HUES64 (cell line): Measurements from ENCODE around the gene SECISBP2.

Experiments used
- H3K27ac ChIP-seq: 2 replicates; pipeline ENCODE4 v1.7.0; 2013; ENCODE audit warnings: low read depth, low read length, inconsistent platforms
- H3K27me3 ChIP-seq: 2 replicates; pipeline ENCODE4 v1.6.1; 2013; ENCODE audit warnings: mild to moderate bottlenecking, low read length; ENCODE audit not compliant: insufficient read depth
- H3K36me3 ChIP-seq: 2 replicates; pipeline ENCODE4 v1.6.1; 2013; ENCODE audit warnings: mild to moderate bottlenecking, low read length; ENCODE audit not compliant: insufficient read depth
- H3K4me1 ChIP-seq: 2 replicates; pipeline ENCODE4 v1.6.1; 2013; ENCODE audit warnings: mild to moderate bottlenecking, low read length, moderate library complexity; ENCODE audit not compliant: insufficient read depth
- H3K4me3 ChIP-seq: 2 replicates; pipeline ENCODE4 v1.5.1; 2013; ENCODE audit warnings: mild to moderate bottlenecking, low read length, moderate library complexity
- H3K9ac ChIP-seq: 2 replicates; pipeline ENCODE4 v1.6.1; 2013; ENCODE audit warnings: mild to moderate bottlenecking, low read depth, low read length
- H3K9me3 ChIP-seq: 2 replicates; pipeline ENCODE4 v1.6.1; 2013; ENCODE audit warnings: low read depth, low read length; ENCODE audit not compliant: insufficient read depth
- WGBS: fragments of 150-250, 120-280 bp; methylation state at CpG from one replicate; pipeline ENCODE4 v1.1.7; 2013; ENCODE audit warnings: missing lambda C conversion rate; 5-methylcytosine and 5-hydroxymethylcytosine counted together

The SECISBP2 gene

GRCh38 chr9:89394412-89394811 lies 76.1 kb downstream of the SECISBP2 start:
- WGBS, result 95% methylated on average over 12 of the region's 12 CpGs
- no peaks in the 10 kb centered on the region for H3K27me3 ChIP-seq
- no peak overlapping the region for H3K27ac ChIP-seq
- peaks cover 93% of the 10 kb centered on the region for H3K36me3 ChIP-seq
- no peaks in the 10 kb centered on the region for H3K9me3 ChIP-seq
- no peaks in the 10 kb centered on the region for H3K4me1 ChIP-seq
- no peak overlapping the region for H3K4me3 ChIP-seq
- no peak overlapping the region for H3K9ac ChIP-seq

- H3K36me3 ChIP-seq, result peaks cover 79% of the 10 kb centered on the region
- no peak overlapping the region for H3K27ac ChIP-seq
- H3K4me3 ChIP-seq, result no peak overlapping the region
- H3K4me1 ChIP-seq, result no peaks in the 10 kb centered on the region
- H3K27me3 ChIP-seq, result no peaks in the 10 kb centered on the region
- WGBS, result 89% methylated on average over 11 of the region's 11 CpGs
- no peak overlapping the region for H3K9ac ChIP-seq
- no peaks in the 10 kb centered on the region for H3K9me3 ChIP-seq
Measured at GRCh38 chr9:89395931-89396710, 77.8 kb downstream of the SECISBP2 start.

GRCh38 chr9:89397471-89397870 lies 79.2 kb downstream of the SECISBP2 start:
- no peaks in the 10 kb centered on the region for H3K4me1 ChIP-seq
- no peak overlapping the region for H3K27ac ChIP-seq
- no peaks in the 10 kb centered on the region for H3K27me3 ChIP-seq
- peaks cover 79% of the 10 kb centered on the region for H3K36me3 ChIP-seq
- WGBS, result 78% methylated on average over 5 of the region's 5 CpGs
- no peaks in the 10 kb centered on the region for H3K9me3 ChIP-seq
- no peak overlapping the region for H3K9ac ChIP-seq
- no peak overlapping the region for H3K4me3 ChIP-seq

GRCh38 chr9:89398621-89399020 lies 80.3 kb downstream of the SECISBP2 start:
- Histone ChIP-seq H3K4me1 (no peaks in the 10 kb centered on the region), H3K36me3 (peaks cover 75% of the 10 kb centered on the region), H3K9me3 (no peaks in the 10 kb centered on the region), H3K4me3 (no peak overlapping the region), H3K27me3 (no peaks in the 10 kb centered on the region), H3K9ac (no peak overlapping the region), H3K27ac (no peak overlapping the region)
- 97% methylated on average over 5 of the region's 5 CpGs for WGBS

- Histone ChIP-seq H3K9me3 (no peaks in the 10 kb centered on the region), H3K9ac (no peak overlapping the region), H3K36me3 (peaks cover 61% of the 10 kb centered on the region), H3K27ac (no peak overlapping the region), H3K4me3 (no peak overlapping the region), H3K4me1 (no peaks in the 10 kb centered on the region), H3K27me3 (no peaks in the 10 kb centered on the region)
- 94% methylated on average over 12 of the region's 12 CpGs for WGBS
Measured at GRCh38 chr9:89400403-89401116, 82.3 kb downstream of the SECISBP2 start.

- Histone ChIP-seq H3K9ac (no peak overlapping the region), H3K27me3 (no peaks in the 10 kb centered on the region), H3K27ac (no peak overlapping the region), H3K4me3 (no peak overlapping the region), H3K4me1 (no peaks in the 10 kb centered on the region), H3K9me3 (no peaks in the 10 kb centered on the region), H3K36me3 (peaks cover 38% of the 10 kb centered on the region)
- 95% methylated on average over 14 of the region's 14 CpGs for WGBS
Measured at GRCh38 chr9:89402695-89403427, 84.6 kb downstream of the SECISBP2 start.

- Histone ChIP-seq H3K36me3 (peaks cover 28% of the 10 kb centered on the region), H3K27me3 (no peaks in the 10 kb centered on the region), H3K9me3 (no peaks in the 10 kb centered on the region), H3K9ac (no peak overlapping the region), H3K4me3 (no peak overlapping the region), H3K4me1 (no peaks in the 10 kb centered on the region), H3K27ac (no peak overlapping the region)
- WGBS, result 93% methylated on average over 11 of the region's 11 CpGs
Measured at GRCh38 chr9:89404074-89404473, 85.8 kb downstream of the SECISBP2 start.

GRCh38 chr9:89405826-89406225 lies 87.5 kb downstream of the SECISBP2 start:
- Histone ChIP-seq H3K36me3 (peaks cover 23% of the 10 kb centered on the region), H3K27me3 (no peaks in the 10 kb centered on the region), H3K9ac (no peak overlapping the region), H3K27ac (no peak overlapping the region), H3K4me3 (no peak overlapping the region), H3K9me3 (no peaks in the 10 kb centered on the region), H3K4me1 (no peaks in the 10 kb centered on the region)
- WGBS, result 95% methylated on average over 11 of the region's 11 CpGs

- H3K4me3 ChIP-seq, result no peak overlapping the region
- H3K9ac ChIP-seq, result no peak overlapping the region
- peaks cover 12% of the 10 kb centered on the region for H3K36me3 ChIP-seq
- H3K4me1 ChIP-seq, result peaks cover 9% of the 10 kb centered on the region
- H3K9me3 ChIP-seq, result no peaks in the 10 kb centered on the region
- 100% methylated on average over 2 of the region's 2 CpGs for WGBS
- no peak overlapping the region for H3K27ac ChIP-seq
- H3K27me3 ChIP-seq, result no peaks in the 10 kb centered on the region
Measured at GRCh38 chr9:89407070-89407469, 88.8 kb downstream of the SECISBP2 start.

- Histone ChIP-seq H3K9ac (no peak overlapping the region), H3K9me3 (no peaks in the 10 kb centered on the region), H3K4me1 (peaks cover 25% of the 10 kb centered on the region), H3K36me3 (peaks cover 2% of the 10 kb centered on the region; the same call in 1 of the 2 replicates), H3K4me3 (no peak overlapping the region), H3K27ac (no peak overlapping the region), H3K27me3 (no peaks in the 10 kb centered on the region)
- 93% methylated on average over 12 of the region's 12 CpGs for WGBS
Measured at GRCh38 chr9:89408628-89409101, 90.4 kb downstream of the SECISBP2 start.
